HepG2 (cell line): ENCODE measurements around the gene SPCS2. TPM values are rescaled to one million over a fixed set of nuclear protein-coding genes. Genes with fewer than 3 reads are reported as not detected.

Source experiments
- HES4 ChIP-seq: sonication (generic); formaldehyde crosslinking; IDR thresholded peaks from 2 replicates; pipeline ENCODE4 v1.9.0; 2021; ENCODE audit warnings: mild to moderate bottlenecking, missing genetic modification reagents, borderline replicate concordance
- ISX ChIP-seq: sonication (generic); formaldehyde crosslinking; conservative IDR thresholded peaks from 2 replicates; pipeline ENCODE4 v1.5.0; 2020; ENCODE audit warnings: missing genetic modification reagents
- RBM39 ChIP-seq: fragments of 200-400 bp; formaldehyde crosslinking; IDR thresholded peaks from one replicate; pipeline ENCODE4 v1.6.1; 2018; ENCODE audit warnings: antibody characterized with exemption, mild to moderate bottlenecking, low read depth, low read length; ENCODE audit not compliant: poor library complexity, severe bottlenecking
- polyA plus RNA-seq, 8 experiments: library from polyadenylated mRNA; depleted of rRNA in 3 of 8; stranded (reverse) in 7 of 8; unstranded in 1 of 8; fragments of >200 nt; fragmentation: Illumina TruSeq in 4 of 8; extraction: Trizol in 4 of 8; gene quantifications; 2 replicates each; pipeline versions ENCODE4 v1.2.1 to v1.2.3, GENCODE V29; 2011 to 2016; ENCODE audit warnings: low read depth in 4 of 8, missing spikeins in 1 of 8, mixed read lengths in 1 of 8; ENCODE audit not compliant: insufficient read depth in 1 of 8
- total RNA-seq, 5 experiments: library from RNA; depleted of rRNA; stranded (reverse); fragments of >200 nt; fragmentation: Illumina TruSeq; extraction: Trizol; gene quantifications; 2 replicates each; pipeline ENCODE4 v1.2.3, GENCODE V29; 2016; ENCODE audit warnings: low read depth in 1 of 5
- TF ChIP-seq, protein P1 (sequence below): sonication (generic); formaldehyde crosslinking; IDR thresholded peaks from 2 replicates; pipeline ENCODE4 v1.4.0; 2020; ENCODE audit warnings: missing genetic modification reagents
- TF ChIP-seq, protein P2 (sequence below): sonication (generic); formaldehyde crosslinking; IDR thresholded peaks from 2 replicates; pipeline ENCODE4 v1.8.0; 2022; ENCODE audit warnings: mild to moderate bottlenecking, missing genetic modification reagents; ENCODE audit not compliant: insufficient replicate concordance
- TF ChIP-seq, protein P3 (sequence below): sonication (generic); formaldehyde crosslinking; IDR thresholded peaks from 2 replicates; pipeline ENCODE4 v1.4.0; 2020; ENCODE audit warnings: mild to moderate bottlenecking, missing genetic modification reagents
- TF ChIP-seq, protein P4 (sequence below): sonication (generic); formaldehyde crosslinking; conservative IDR thresholded peaks from 2 replicates; pipeline ENCODE4 v1.4.0; 2020; ENCODE audit warnings: missing genetic modification reagents

Gene SPCS2
- total and polyA plus RNA-seq, 2 of the 13 experiments (the other 11 are each of a cell fraction or from before 2014, with no cell fraction given) = 87.3 to 142 TPM

DNA sequence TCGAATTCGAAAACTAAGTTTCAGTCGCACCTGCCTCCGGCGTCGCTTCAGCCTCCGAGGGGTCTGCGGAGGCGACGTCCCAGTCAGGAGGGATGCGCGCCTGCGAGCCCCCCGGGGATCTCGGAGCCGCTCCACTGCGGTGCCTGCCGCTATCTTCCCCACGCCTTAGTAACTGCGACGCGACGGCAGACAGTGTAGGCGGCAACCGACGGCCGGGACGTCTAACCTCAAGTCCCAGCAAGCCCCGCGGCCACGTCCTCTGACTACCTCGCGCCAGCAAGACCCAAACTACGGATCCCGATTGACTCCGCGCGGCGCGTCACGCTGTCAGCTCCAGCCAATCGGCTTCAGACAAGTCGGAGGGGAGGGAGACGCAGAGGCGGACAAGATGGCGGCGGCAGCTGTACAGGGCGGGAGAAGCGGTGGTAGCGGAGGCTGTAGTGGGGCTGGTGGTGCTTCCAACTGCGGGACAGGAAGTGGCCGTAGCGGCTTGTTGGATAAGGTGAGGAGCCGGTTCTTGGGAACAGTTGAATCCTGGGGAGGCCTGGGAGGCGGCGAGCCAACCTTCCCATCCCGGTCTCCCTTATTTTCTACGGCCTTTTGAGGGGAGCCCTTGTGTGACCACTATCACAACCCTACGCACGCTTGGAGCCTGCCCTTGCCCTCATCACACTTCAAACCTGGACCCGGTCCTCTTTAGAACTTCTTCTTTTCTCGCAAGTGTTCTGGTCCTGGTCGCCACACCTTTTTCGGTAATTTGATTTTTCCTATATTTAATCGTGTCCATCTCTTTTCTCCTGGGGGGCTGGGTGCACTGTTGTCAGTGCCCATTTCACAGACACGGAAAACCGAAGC is at the start of gene SPCS2, which contains the start of gene XRRA1 (continued):
- TF ChIP-seq, protein P1, sequence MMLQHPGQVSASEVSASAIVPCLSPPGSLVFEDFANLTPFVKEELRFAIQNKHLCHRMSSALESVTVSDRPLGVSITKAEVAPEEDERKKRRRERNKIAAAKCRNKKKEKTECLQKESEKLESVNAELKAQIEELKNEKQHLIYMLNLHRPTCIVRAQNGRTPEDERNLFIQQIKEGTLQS (CRISPR knock-in tag) = no peak
- TF ChIP-seq HES4 (CRISPR knock-in tag) (peak; percentile 79; the same call in 1 of the 2 replicates), ISX (CRISPR knock-in tag) (no peak), RBM39 (peak; percentile 96)
- TF ChIP-seq, protein P2, sequence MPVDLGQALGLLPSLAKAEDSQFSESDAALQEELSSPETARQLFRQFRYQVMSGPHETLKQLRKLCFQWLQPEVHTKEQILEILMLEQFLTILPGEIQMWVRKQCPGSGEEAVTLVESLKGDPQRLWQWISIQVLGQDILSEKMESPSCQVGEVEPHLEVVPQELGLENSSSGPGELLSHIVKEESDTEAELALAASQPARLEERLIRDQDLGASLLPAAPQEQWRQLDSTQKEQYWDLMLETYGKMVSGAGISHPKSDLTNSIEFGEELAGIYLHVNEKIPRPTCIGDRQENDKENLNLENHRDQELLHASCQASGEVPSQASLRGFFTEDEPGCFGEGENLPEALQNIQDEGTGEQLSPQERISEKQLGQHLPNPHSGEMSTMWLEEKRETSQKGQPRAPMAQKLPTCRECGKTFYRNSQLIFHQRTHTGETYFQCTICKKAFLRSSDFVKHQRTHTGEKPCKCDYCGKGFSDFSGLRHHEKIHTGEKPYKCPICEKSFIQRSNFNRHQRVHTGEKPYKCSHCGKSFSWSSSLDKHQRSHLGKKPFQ (CRISPR knock-in tag) = peak; percentile 88
- TF ChIP-seq, protein P3, sequence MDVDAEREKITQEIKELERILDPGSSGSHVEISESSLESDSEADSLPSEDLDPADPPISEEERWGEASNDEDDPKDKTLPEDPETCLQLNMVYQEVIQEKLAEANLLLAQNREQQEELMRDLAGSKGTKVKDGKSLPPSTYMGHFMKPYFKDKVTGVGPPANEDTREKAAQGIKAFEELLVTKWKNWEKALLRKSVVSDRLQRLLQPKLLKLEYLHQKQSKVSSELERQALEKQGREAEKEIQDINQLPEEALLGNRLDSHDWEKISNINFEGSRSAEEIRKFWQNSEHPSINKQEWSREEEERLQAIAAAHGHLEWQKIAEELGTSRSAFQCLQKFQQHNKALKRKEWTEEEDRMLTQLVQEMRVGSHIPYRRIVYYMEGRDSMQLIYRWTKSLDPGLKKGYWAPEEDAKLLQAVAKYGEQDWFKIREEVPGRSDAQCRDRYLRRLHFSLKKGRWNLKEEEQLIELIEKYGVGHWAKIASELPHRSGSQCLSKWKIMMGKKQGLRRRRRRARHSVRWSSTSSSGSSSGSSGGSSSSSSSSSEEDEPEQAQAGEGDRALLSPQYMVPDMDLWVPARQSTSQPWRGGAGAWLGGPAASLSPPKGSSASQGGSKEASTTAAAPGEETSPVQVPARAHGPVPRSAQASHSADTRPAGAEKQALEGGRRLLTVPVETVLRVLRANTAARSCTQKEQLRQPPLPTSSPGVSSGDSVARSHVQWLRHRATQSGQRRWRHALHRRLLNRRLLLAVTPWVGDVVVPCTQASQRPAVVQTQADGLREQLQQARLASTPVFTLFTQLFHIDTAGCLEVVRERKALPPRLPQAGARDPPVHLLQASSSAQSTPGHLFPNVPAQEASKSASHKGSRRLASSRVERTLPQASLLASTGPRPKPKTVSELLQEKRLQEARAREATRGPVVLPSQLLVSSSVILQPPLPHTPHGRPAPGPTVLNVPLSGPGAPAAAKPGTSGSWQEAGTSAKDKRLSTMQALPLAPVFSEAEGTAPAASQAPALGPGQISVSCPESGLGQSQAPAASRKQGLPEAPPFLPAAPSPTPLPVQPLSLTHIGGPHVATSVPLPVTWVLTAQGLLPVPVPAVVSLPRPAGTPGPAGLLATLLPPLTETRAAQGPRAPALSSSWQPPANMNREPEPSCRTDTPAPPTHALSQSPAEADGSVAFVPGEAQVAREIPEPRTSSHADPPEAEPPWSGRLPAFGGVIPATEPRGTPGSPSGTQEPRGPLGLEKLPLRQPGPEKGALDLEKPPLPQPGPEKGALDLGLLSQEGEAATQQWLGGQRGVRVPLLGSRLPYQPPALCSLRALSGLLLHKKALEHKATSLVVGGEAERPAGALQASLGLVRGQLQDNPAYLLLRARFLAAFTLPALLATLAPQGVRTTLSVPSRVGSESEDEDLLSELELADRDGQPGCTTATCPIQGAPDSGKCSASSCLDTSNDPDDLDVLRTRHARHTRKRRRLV (CRISPR knock-in tag) = peak; percentile 66; the same call in 1 of the 2 replicates
- TF ChIP-seq, protein P4, sequence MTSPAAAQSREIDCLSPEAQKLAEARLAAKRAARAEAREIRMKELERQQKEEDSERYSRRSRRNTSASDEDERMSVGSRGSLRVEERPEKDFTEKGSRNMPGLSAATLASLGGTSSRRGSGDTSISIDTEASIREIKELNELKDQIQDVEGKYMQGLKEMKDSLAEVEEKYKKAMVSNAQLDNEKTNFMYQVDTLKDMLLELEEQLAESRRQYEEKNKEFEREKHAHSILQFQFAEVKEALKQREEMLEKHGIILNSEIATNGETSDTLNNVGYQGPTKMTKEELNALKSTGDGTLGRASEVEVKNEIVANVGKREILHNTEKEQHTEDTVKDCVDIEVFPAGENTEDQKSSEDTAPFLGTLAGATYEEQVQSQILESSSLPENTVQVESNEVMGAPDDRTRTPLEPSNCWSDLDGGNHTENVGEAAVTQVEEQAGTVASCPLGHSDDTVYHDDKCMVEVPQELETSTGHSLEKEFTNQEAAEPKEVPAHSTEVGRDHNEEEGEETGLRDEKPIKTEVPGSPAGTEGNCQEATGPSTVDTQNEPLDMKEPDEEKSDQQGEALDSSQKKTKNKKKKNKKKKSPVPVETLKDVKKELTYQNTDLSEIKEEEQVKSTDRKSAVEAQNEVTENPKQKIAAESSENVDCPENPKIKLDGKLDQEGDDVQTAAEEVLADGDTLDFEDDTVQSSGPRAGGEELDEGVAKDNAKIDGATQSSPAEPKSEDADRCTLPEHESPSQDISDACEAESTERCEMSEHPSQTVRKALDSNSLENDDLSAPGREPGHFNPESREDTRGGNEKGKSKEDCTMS = no peak
